HEK293 (cell line): ENCODE data around the gene VASN.

ENCODE experiments used
- CTCF ChIA-PET: fragments of 350-600 bp; formaldehyde crosslinking; extraction: SDS; loops from one replicate; lab custom pipeline; 2021; ENCODE audit warnings: antibody characterized with exemption; lab: Yijun Ruan, JAX
- POLR2A ChIA-PET: fragments of 300-600 bp; formaldehyde crosslinking; extraction: SDS; loops from one replicate; lab custom pipeline; 2020; ENCODE audit warnings: antibody characterized with exemption, inconsistent platforms; lab: Yijun Ruan, JAX
- H3K27ac ChIP-seq: fragments of 200-500 bp; sonication (Bioruptor generic); 2 replicates; pipeline ENCODE4 v1.5.1; 2014; ENCODE audit warnings: low read depth, low read length, control low read depth, inconsistent platforms; ENCODE audit errors: extremely low read depth
- H3K36me3 ChIP-seq, 2 experiments: fragments of 200-500 bp in 1 of 2; sonication (Bioruptor generic) in 1 of 2; 1 replicate in 1 of 2; 2 replicates in 1 of 2; pipeline ENCODE4 v1.5.1; 2014 to 2017; ENCODE audit warnings: inconsistent platforms in 2 of 2, low read length in 2 of 2; ENCODE audit not compliant: control insufficient read depth in 2 of 2, insufficient read depth in 1 of 2
- H3K4me1 ChIP-seq: fragments of 200-500 bp; sonication (Bioruptor generic); 2 replicates; pipeline ENCODE4 v1.5.1; 2014; ENCODE audit warnings: mild to moderate bottlenecking, low read length, inconsistent platforms; ENCODE audit not compliant: control insufficient read depth, insufficient read depth
- H3K4me3 ChIP-seq: 2 replicates; pipeline ENCODE4 v1.5.1; 2011; ENCODE audit warnings: low read depth, mild to moderate bottlenecking, control low read depth, low read length, moderate library complexity
- H3K9me3 ChIP-seq: fragments of 200-500 bp; sonication (Bioruptor generic); 2 replicates; pipeline ENCODE4 v1.5.1; 2014; ENCODE audit warnings: low read depth, low read length, inconsistent platforms; ENCODE audit not compliant: control insufficient read depth, insufficient read depth
- BCL11B ChIP-seq: fragments of 450-650 bp; formaldehyde crosslinking; IDR thresholded peaks from 2 replicates; pipeline ENCODE4 v1.5.1; 2016; ENCODE audit warnings: low read depth, missing biosample characterization, missing genetic modification characterization
- FEZF1 ChIP-seq: fragments of 450-650 bp; formaldehyde crosslinking; IDR thresholded peaks from 2 replicates; pipeline ENCODE4 v1.5.1; 2016; ENCODE audit warnings: missing biosample characterization, missing genetic modification characterization
- GLI4 ChIP-seq: fragments of 450-650 bp; formaldehyde crosslinking; IDR thresholded peaks from 2 replicates; pipeline ENCODE4 v1.5.1; 2016; ENCODE audit warnings: missing biosample characterization, missing genetic modification characterization
- HIC1 ChIP-seq: fragments of 450-650 bp; formaldehyde crosslinking; IDR thresholded peaks from 2 replicates; pipeline ENCODE4 v1.5.1; 2016; ENCODE audit warnings: missing biosample characterization, missing genetic modification characterization
- HOXC10 ChIP-seq: sonication (generic); formaldehyde crosslinking; IDR thresholded peaks from 2 replicates; pipeline ENCODE4 v1.8.1; 2023; ENCODE audit warnings: mild to moderate bottlenecking, missing genetic modification reagents
- KLF10 ChIP-seq: fragments of 450-650 bp; IDR thresholded peaks from 2 replicates; pipeline ENCODE4 v1.5.1; 2018; ENCODE audit warnings: missing biosample characterization, mild to moderate bottlenecking, missing genetic modification characterization
- KLF9 ChIP-seq: fragments of 450-650 bp; formaldehyde crosslinking; IDR thresholded peaks from 2 replicates; pipeline ENCODE4 v1.5.1; 2016; ENCODE audit warnings: missing biosample characterization, missing genetic modification characterization, low read depth
- OSR2 ChIP-seq: fragments of 450-650 bp; formaldehyde crosslinking; IDR thresholded peaks from 2 replicates; pipeline ENCODE4 v1.5.1; 2016; ENCODE audit warnings: missing biosample characterization, missing genetic modification characterization
- PATZ1 ChIP-seq: fragments of 450-650 bp; formaldehyde crosslinking; IDR thresholded peaks from 2 replicates; pipeline ENCODE4 v1.5.1; 2016; ENCODE audit warnings: missing biosample characterization, missing genetic modification characterization
- SP3 ChIP-seq: fragments of 450-650 bp; formaldehyde crosslinking; IDR thresholded peaks from 2 replicates; pipeline ENCODE4 v1.5.1; 2016; ENCODE audit warnings: missing biosample characterization, missing genetic modification characterization
- ZBTB20 ChIP-seq: fragments of 450-650 bp; formaldehyde crosslinking; IDR thresholded peaks from 2 replicates; pipeline ENCODE4 v1.5.1; 2016; ENCODE audit warnings: missing biosample characterization, missing genetic modification characterization
- ZNF146 ChIP-seq: fragments of 450-650 bp; formaldehyde crosslinking; IDR thresholded peaks from 2 replicates; pipeline ENCODE4 v1.5.1; 2016; ENCODE audit warnings: missing biosample characterization, missing genetic modification characterization
- ZNF248 ChIP-seq: fragments of 450-650 bp; formaldehyde crosslinking; IDR thresholded peaks from 2 replicates; pipeline ENCODE4 v1.5.1; 2017; ENCODE audit warnings: missing biosample characterization, missing genetic modification characterization
- ZNF501 ChIP-seq: fragments of 450-650 bp; formaldehyde crosslinking; IDR thresholded peaks from 2 replicates; pipeline ENCODE4 v1.5.1; 2016; ENCODE audit warnings: missing biosample characterization, missing genetic modification characterization
- ZNF660 ChIP-seq: fragments of 450-650 bp; IDR thresholded peaks from 2 replicates; pipeline ENCODE4 v1.5.1; 2018; ENCODE audit warnings: missing biosample characterization, mild to moderate bottlenecking, missing genetic modification characterization
- ZNF670 ChIP-seq: fragments of 450-650 bp; formaldehyde crosslinking; IDR thresholded peaks from 2 replicates; pipeline ENCODE4 v1.5.1; 2016; ENCODE audit warnings: missing biosample characterization, missing genetic modification characterization, low read depth
- ZSCAN16 ChIP-seq: fragments of 450-650 bp; formaldehyde crosslinking; IDR thresholded peaks from 2 replicates; pipeline ENCODE4 v1.5.1; 2016; ENCODE audit warnings: missing biosample characterization, missing genetic modification characterization
- ZSCAN23 ChIP-seq: fragments of 450-650 bp; formaldehyde crosslinking; IDR thresholded peaks from 2 replicates; pipeline ENCODE4 v1.5.1; 2016; ENCODE audit warnings: missing biosample characterization, missing genetic modification characterization
- ZXDB ChIP-seq: fragments of 450-650 bp; formaldehyde crosslinking; IDR thresholded peaks from 2 replicates; pipeline ENCODE4 v1.5.1; 2016; ENCODE audit warnings: missing biosample characterization, missing genetic modification characterization
- TF ChIP-seq, protein P1 (sequence below): fragments of 450-650 bp; IDR thresholded peaks from 2 replicates; pipeline ENCODE4 v1.5.1; 2018; ENCODE audit warnings: missing biosample characterization, mild to moderate bottlenecking, missing genetic modification characterization
- TF ChIP-seq, protein P2 (sequence below): fragments of 450-650 bp; formaldehyde crosslinking; IDR thresholded peaks from 2 replicates; pipeline ENCODE4 v1.5.1; 2017; ENCODE audit warnings: missing biosample characterization, mild to moderate bottlenecking, missing genetic modification characterization, moderate library complexity

VASN gene

DNA sequence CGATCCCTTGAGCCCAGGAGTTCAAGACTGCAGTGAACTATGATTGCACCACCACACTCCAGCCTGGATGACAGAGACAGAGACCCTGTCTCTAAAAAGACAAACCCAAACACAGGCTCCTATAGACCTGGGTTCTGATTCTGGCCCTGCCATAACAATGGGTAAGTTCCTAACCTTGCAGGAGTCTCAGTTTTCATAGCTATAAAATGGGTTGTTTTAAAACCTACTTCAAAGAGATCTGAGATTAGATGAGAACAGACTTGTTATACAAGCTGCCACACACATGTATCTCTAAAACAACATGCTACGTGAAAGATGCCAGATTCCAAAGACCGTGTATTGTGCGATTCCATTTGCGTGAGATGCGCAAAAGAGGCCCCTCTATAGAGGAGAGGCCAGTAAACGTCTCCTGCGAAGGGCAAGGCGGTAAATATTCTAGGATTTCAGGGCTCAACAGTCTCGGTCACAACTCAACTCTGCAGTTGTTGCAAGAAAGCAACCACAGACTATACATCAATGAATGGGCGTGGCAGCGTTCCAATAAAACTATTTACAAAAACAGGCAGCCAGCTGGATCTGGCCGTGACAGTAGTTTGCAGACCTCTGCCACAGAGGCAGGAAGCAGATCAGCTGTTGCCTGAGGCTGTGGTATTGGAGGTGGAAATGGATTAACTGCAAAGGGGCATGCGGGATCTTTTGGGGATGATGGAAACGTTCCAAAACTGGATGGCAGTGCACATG is 38.9 kb downstream of the VASN start:
- TF ChIP-seq KLF9 (tag by site-specific recombination) (peak; percentile 42; the same call in 1 of the 2 replicates), FEZF1 (peak; percentile 52), HOXC10 (no peak), GLI4 (tag by site-specific recombination) (no peak), ZSCAN16 (tag by site-specific recombination) (no peak), OSR2 (peak; percentile 81), ZNF660 (tag by site-specific recombination) (0 out of 2 replicates have a peak, but pooled peaks have one; percentile 52), PATZ1 (no peak), KLF10 (tag by site-specific recombination) (peak; percentile 73), ZBTB20 (tag by site-specific recombination) (no peak)
- TF ChIP-seq, protein P1, sequence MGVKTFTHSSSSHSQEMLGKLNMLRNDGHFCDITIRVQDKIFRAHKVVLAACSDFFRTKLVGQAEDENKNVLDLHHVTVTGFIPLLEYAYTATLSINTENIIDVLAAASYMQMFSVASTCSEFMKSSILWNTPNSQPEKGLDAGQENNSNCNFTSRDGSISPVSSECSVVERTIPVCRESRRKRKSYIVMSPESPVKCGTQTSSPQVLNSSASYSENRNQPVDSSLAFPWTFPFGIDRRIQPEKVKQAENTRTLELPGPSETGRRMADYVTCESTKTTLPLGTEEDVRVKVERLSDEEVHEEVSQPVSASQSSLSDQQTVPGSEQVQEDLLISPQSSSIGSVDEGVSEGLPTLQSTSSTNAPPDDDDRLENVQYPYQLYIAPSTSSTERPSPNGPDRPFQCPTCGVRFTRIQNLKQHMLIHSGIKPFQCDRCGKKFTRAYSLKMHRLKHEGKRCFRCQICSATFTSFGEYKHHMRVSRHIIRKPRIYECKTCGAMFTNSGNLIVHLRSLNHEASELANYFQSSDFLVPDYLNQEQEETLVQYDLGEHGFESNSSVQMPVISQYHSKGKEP (tag by site-specific recombination) = 0 out of 2 replicates have a peak, but pooled peaks have one; percentile 12
- no peaks in the 10 kb centered on the region for H3K9me3 ChIP-seq
- no peak overlapping the region for H3K4me3 ChIP-seq
- H3K36me3 ChIP-seq = peaks cover 5 to 61% of the 10 kb centered on the region in 2 experiments; a peak in 2 of 3 replicates
- H3K4me1 ChIP-seq = no peaks in the 10 kb centered on the region; the same call in 1 of the 2 replicates
- no peak overlapping the region for H3K27ac ChIP-seq
- ChIA-PET POLR2A (interaction anchor here (0.9 kb wide), 1 partner anchor 59 kb away, joined by 3 read pairs; the partner anchor contains the start of gene PAM16), CTCF (interaction anchor here (0.6 to 9.9 kb wide), 3 partner anchors 8 to 122 kb away, joined by 3 to 135 read pairs (median 4); no protein-coding TSS in a partner anchor)

DNA sequence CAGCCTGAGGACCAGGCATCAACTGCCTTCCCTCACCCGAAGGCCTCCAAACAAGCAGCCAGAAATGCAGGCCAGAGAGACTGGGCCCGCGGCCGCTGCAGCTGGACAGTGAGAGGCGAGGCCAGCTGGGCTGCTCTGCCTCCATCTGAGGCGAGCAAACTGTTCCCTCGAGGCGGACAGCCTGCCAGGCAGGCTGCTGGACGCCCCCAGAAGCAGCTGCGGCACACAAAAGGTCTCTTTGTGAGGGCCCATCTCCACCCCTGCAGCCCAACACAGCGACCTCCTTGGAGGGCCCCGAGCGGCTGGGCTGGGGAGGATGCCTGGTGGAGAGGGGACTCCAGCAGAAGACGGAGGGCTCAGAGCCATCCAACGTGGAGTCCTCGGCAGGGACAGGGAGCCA is 40.0 kb downstream of the VASN start:
- CTCF ChIA-PET = interaction anchor here (0.5 to 9.9 kb wide), 3 partner anchors 9 to 563 kb away, joined by 3 to 135 read pairs (median 3); no protein-coding TSS in a partner anchor

DNA sequence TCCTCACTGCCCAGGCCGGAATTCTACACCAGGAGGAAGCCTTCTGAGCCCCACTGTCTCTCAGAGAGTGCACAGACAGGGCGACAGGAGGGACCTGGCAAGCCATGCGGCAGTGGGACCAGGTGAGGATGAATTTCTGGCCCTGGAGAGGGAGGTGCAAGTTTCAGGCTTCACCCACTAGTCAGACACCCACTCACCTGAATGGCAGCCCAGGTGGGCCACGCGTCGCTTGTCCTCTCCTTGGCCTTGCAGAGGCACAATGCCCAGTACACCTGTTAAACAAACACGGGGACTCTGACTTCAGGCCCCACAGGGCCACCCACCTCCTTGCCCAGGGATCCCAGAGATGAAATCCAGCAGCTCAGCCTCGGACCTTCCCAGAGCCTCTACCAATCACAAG is 40.5 kb downstream of the VASN start:
- H3K36me3 ChIP-seq = peaks cover 0 to 53% of the 10 kb centered on the region in 2 experiments; a peak in 1 of 3 replicates
- TF ChIP-seq HIC1 (tag by site-specific recombination) = no peak
- TF ChIP-seq SP3 (tag by site-specific recombination) = no peak
- no peak for TF ChIP-seq ZNF670
- TF ChIP-seq BCL11B = no peak
- TF ChIP-seq ZNF146 (tag by site-specific recombination) = no peak
- TF ChIP-seq OSR2 = no peak
- no peak for TF ChIP-seq ZNF501 (tag by site-specific recombination)
- TF ChIP-seq ZXDB (tag by site-specific recombination) = no peak
- TF ChIP-seq ZSCAN23 = no peak

More for the DNA sequence above, 40.0 kb downstream of the VASN start:
- POLR2A ChIA-PET = no interaction called here
- Histone ChIP-seq H3K36me3 (peaks cover under 1 to 53% of the 10 kb centered on the region in 2 experiments; a peak in 2 of 3 replicates), H3K27ac (no peak overlapping the region), H3K9me3 (no peaks in the 10 kb centered on the region), H3K4me3 (no peak overlapping the region), H3K4me1 (no peaks in the 10 kb centered on the region; the same call in 1 of the 2 replicates)
- TF ChIP-seq, protein P2, sequence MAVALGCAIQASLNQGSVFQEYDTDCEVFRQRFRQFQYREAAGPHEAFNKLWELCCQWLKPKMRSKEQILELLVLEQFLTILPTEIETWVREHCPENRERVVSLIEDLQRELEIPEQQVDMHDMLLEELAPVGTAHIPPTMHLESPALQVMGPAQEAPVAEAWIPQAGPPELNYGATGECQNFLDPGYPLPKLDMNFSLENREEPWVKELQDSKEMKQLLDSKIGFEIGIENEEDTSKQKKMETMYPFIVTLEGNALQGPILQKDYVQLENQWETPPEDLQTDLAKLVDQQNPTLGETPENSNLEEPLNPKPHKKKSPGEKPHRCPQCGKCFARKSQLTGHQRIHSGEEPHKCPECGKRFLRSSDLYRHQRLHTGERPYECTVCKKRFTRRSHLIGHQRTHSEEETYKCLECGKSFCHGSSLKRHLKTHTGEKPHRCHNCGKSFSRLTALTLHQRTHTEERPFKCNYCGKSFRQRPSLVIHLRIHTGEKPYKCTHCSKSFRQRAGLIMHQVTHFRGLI (tag by site-specific recombination) = 0 out of 2 replicates have a peak, but pooled peaks have one; percentile 43
- no peak for TF ChIP-seq ZNF248 (tag by site-specific recombination)

More for the DNA sequence above, 40.5 kb downstream of the VASN start:
- Histone ChIP-seq H3K4me1 (no peaks in the 10 kb centered on the region; the same call in 1 of the 2 replicates), H3K4me3 (no peak overlapping the region), H3K27ac (no peak overlapping the region), H3K9me3 (no peaks in the 10 kb centered on the region)
- CTCF ChIA-PET = interaction anchor here (0.5 to 9.9 kb wide), 2 partner anchors 9 to 563 kb away, joined by 3 to 135 read pairs; no protein-coding TSS in a partner anchor
- POLR2A ChIA-PET = no interaction called here
